ENCODE results near the gene SNTB2. TPM values are rescaled to one million over a fixed set of nuclear protein-coding genes. Genes with fewer than 3 reads are reported as not detected.
A peak's percentile ranks its signal among the peaks of the same experiment; 100 is the strongest.

The SNTB2 gene
- polyA plus RNA-seq, 12 donors: 12.9 to 70.0 (median 17.4) TPM

GRCh38 chr16:69339289-69340094, 152.5 kb downstream of the SNTB2 start, which contains the start of the genes COG8 and NIP7:
Gene COG8, minus strand, starts transcription at chr16:69339564. Its CDS starts 12 bp downstream, at chr16:69339552.
Gene NIP7, plus strand, starts transcription at chr16:69339772. Its CDS starts 58 bp downstream, at chr16:69339830.
- DNase-seq: peak; percentile 98

- DNase-seq: no peak
These were observed 153.2 kb downstream of the SNTB2 start for GRCh38 chr16:69340095-69340644.

GRCh38 chr16:69344171-69344570, 157.2 kb downstream of the SNTB2 start:
- DNase-seq: no peak

GRCh38 chr16:69345923-69346322, 159.0 kb downstream of the SNTB2 start:
- no peak for DNase-seq

- DNase-seq: no peak
These were observed 159.7 kb downstream of the SNTB2 start for GRCh38 chr16:69346683-69347082.

DNA sequence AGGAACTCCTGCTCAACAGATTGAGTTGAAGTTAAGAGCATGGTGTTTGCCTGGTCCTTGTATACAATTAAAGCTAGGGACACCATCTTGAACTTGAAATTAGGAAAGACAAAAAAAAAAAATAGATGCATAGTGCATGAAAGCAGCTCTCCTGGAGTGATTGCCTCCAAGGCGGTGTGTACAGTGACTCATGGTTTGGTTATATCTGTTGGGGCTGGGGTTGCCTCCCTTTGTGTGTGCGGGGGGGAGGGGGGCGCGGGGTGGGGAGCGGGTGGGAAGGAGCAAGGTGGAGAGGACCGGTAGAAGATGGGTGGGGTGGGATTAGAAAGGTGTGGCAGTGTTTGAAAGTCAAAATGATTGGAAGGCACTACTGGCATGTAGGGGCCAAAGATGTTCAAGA, 161.3 kb downstream of the SNTB2 start:
- no peak for DNase-seq

- DNase-seq: no peak
These were observed 162.6 kb downstream of the SNTB2 start for GRCh38 chr16:69349536-69349935.

DNA sequence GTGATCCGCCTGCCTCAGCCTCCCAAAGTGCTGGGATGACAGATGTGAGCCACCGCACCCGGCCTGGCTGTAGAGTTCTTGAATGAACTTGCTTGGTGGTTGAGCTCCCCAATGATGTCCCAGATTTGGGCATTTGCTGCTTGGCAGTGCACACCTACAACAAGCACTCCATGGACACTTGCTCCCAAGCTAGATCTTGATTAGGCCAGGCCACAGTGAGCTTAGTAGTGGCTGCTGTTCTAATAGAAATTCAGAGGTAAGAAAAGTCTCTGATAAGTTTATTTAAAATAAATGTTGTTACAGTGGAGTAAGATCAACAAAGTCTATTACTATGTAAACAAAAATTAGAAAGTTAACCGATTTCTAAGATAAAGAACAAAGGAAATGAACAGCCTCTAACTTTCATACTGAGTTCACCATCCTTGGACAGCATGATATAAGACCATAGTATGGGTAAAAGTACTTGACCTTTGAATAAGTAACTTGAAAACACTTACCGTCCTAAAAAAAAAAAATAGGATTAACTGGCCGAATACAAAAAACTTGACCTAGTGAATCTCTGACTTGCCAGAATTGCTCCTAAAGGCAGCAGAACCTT, 163.7 kb downstream of the SNTB2 start:
- no peak for DNase-seq

- DNase-seq: no peak
These were observed 164.5 kb downstream of the SNTB2 start, which contains the start of gene TMED6 for GRCh38 chr16:69351309-69352027. Gene TMED6, minus strand, starts transcription at chr16:69351786. Its CDS starts 33 bp downstream, at chr16:69351753.

Other genes starting within 250 kb of the SNTB2 start
- gene HAS3, start 81.5 kb upstream of the SNTB2 start, polyA plus RNA-seq (ENCODE audit: insufficient read length in 12 of 12): 1 to 10 TPM in 10 of 12 donors, not detected in 2; 1.6 to 5.7 (median 2.4) TPM
- gene CHTF8, start 54.6 kb upstream of the SNTB2 start, polyA plus RNA-seq (ENCODE audit: insufficient read length in 12 of 12): 10 to 100 TPM in 11 of 12 donors, not detected in 1; 45.7 to 94.2 (median 70.8) TPM
- gene UTP4, start 54.5 kb upstream of the SNTB2 start, polyA plus RNA-seq (ENCODE audit: insufficient read length in 12 of 12): 10 to 100 TPM in 11 of 12 donors, not detected in 1; 22.7 to 40.0 (median 35.3) TPM
- gene VPS4A, start 124.2 kb downstream of the SNTB2 start, polyA plus RNA-seq (ENCODE audit: insufficient read length in 12 of 12): 10 to 100 TPM in 11 of 12 donors, not detected in 1; 32.1 to 53.3 (median 35.2) TPM
- 1 to 10 TPM in 10 of 12 donors, not detected in 2; 1.6 to 4.1 (median 2.7) TPM for gene PDF, start 143.4 kb downstream of the SNTB2 start, polyA plus RNA-seq (ENCODE audit: insufficient read length in 12 of 12)
- gene COG8, start 152.4 kb downstream of the SNTB2 start, polyA plus RNA-seq (ENCODE audit: insufficient read length in 12 of 12): 10 to 100 TPM in 11 of 12 donors, not detected in 1; 18.5 to 26.9 (median 22.5) TPM
- gene NIP7, start 152.6 kb downstream of the SNTB2 start, polyA plus RNA-seq (ENCODE audit: insufficient read length in 12 of 12): 10 to 100 TPM in 11 of 12 donors, not detected in 1; 15.9 to 34.5 (median 26.2) TPM
- gene TMED6, start 164.6 kb downstream of the SNTB2 start, polyA plus RNA-seq (ENCODE audit: insufficient read length in 12 of 12): 1 to 10 TPM in 9 of 12 donors, under 1 TPM in 1, not detected in 2; 0.90 to 2.2 (median 1.4) TPM
- gene TERF2, start 198.8 kb downstream of the SNTB2 start, polyA plus RNA-seq (ENCODE audit: insufficient read length in 12 of 12): 10 to 100 TPM in 11 of 12 donors, not detected in 1; 13.6 to 50.9 (median 29.8) TPM
- 10 to 100 TPM in 11 of 12 donors, not detected in 1; 51.2 to 83.8 (median 68.1) TPM for gene CYB5B, start 237.5 kb downstream of the SNTB2 start, polyA plus RNA-seq (ENCODE audit: insufficient read length in 12 of 12)

Measured in muscle of arm (tissue), 12 donors.